ENCODE measurements around the gene LARGE1. TPM values are rescaled to one million over a fixed set of nuclear protein-coding genes. Genes with fewer than 3 reads are reported as not detected.

LARGE1 gene
- total and polyA plus RNA-seq, 2 experiments from 2014 or later, result 21.2 to 23.6 TPM

- H3K9me3 ChIP-seq (ENCODE audit: low read depth), result no peaks in the 10 kb centered on the region
- H3K4me1 ChIP-seq (ENCODE audit: insufficient read depth), result no peaks in the 10 kb centered on the region
- no peak overlapping the region for H2AFZ ChIP-seq
- no peaks in the 10 kb centered on the region for H3K27me3 ChIP-seq
- WGBS (ENCODE audit: low lambda C conversion rate, missing lambda C conversion rate), result 89% methylated on average over 7 of the region's 7 CpGs
- no peak overlapping the region for H3K27ac ChIP-seq
- H3K4me3 ChIP-seq, result no peak overlapping the region
- no peaks in the 10 kb centered on the region for H3K36me3 ChIP-seq (replicated peaks; ENCODE audit: insufficient read depth, low read depth)
- no peak overlapping the region for H3K4me2 ChIP-seq
- no peak for DNase-seq (ENCODE audit: low spot score)
- no peaks in the 10 kb centered on the region for H3K9me2 ChIP-seq (replicated peaks; ENCODE audit: insufficient read depth)
- no peaks in the 10 kb centered on the region for H3K79me2 ChIP-seq
- no peaks in the 10 kb centered on the region for H4K20me1 ChIP-seq (ENCODE audit: insufficient read depth, poor library complexity, severe bottlenecking)
- no peak for TF ChIP-seq EZH2phosphoT487 (IDR thresholded peaks at IDR 0.05; ENCODE audit: low read depth, severe bottlenecking, unreplicated experiment)
- TF ChIP-seq, protein P1, sequence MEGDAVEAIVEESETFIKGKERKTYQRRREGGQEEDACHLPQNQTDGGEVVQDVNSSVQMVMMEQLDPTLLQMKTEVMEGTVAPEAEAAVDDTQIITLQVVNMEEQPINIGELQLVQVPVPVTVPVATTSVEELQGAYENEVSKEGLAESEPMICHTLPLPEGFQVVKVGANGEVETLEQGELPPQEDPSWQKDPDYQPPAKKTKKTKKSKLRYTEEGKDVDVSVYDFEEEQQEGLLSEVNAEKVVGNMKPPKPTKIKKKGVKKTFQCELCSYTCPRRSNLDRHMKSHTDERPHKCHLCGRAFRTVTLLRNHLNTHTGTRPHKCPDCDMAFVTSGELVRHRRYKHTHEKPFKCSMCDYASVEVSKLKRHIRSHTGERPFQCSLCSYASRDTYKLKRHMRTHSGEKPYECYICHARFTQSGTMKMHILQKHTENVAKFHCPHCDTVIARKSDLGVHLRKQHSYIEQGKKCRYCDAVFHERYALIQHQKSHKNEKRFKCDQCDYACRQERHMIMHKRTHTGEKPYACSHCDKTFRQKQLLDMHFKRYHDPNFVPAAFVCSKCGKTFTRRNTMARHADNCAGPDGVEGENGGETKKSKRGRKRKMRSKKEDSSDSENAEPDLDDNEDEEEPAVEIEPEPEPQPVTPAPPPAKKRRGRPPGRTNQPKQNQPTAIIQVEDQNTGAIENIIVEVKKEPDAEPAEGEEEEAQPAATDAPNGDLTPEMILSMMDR (IDR thresholded peaks at IDR 0.05; ENCODE audit: poor library complexity), result no peak
- no peak for TF ChIP-seq EZH2 (IDR thresholded peaks at IDR 0.05; ENCODE audit: borderline replicate concordance)
These were observed 320.7 kb downstream of the LARGE1 start for GRCh38 chr22:33599596-33599995.

DNA sequence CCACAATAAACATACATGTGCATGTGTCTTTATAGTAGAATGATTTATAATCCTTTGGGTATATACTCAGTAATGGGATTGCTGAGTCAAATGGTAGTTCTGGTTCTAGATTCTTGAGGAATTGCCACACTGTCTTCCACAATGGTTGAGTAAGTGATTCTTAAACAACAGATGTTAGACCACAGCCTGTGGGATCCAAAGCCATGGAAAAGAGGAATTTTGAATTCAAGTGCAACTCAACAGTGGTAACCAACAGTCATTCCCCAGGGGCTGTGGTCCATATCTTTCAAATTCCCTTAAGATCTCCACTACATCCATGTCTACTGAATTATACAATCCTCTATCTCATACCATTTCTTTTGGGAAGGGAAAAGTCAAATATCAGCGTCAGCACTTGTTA lies 321.5 kb downstream of the LARGE1 start:
- TF ChIP-seq, protein P1 (IDR thresholded peaks at IDR 0.05; ENCODE audit: poor library complexity), result no peak
- TF ChIP-seq EZH2 (IDR thresholded peaks at IDR 0.05; ENCODE audit: borderline replicate concordance), result no peak
- no peak for TF ChIP-seq EZH2phosphoT487 (IDR thresholded peaks at IDR 0.05; ENCODE audit: low read depth, severe bottlenecking, unreplicated experiment)
- H3K36me3 ChIP-seq (replicated peaks; ENCODE audit: insufficient read depth, low read depth), result no peaks in the 10 kb centered on the region

DNA sequence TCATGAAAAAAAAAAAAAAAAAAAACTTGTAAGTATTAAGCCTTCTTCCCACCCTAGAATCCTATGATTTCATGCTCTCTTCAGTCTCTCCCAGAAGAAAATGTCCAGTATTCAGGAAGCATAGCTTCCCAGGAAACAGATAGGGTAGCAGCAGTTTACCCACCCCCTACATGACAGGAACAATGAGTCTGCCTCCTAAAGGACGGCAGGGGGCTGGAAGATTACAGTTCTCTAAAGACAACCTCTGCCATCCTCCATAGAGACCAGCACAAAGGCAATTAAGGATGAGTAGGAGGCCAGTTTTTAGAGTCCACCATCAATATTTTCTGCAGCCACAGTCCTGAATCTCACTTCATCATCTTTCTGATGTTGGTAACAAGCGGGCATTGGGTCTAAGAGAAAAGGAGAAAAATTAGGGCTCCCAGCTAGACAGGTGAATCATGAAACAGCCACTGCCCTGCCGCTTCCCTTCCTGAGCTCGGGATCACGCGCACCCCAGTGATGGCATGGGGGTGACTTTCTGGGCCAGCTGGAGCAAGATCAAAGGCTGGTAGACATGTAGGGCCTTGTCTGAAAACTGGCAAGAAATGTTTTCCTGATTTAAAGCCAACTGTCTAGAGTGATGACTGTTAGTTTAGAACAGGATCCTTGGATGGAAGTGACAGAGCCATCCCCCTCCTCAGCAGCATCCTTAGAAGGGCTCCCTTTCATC lies 322.8 kb downstream of the LARGE1 start:
- TF ChIP-seq, protein P1 (IDR thresholded peaks at IDR 0.05; ENCODE audit: poor library complexity), result no peak
- TF ChIP-seq EZH2 (IDR thresholded peaks at IDR 0.05; ENCODE audit: borderline replicate concordance) (no peak), EZH2phosphoT487 (IDR thresholded peaks at IDR 0.05; ENCODE audit: low read depth, severe bottlenecking, unreplicated experiment) (no peak)
- Histone ChIP-seq H3K9me2 (replicated peaks; ENCODE audit: insufficient read depth) (no peaks in the 10 kb centered on the region), H4K20me1 (ENCODE audit: insufficient read depth, poor library complexity, severe bottlenecking) (no peaks in the 10 kb centered on the region), H2AFZ (no peak overlapping the region), H3K4me3 (no peak overlapping the region), H3K27me3 (no peaks in the 10 kb centered on the region), H3K36me3 (replicated peaks; ENCODE audit: insufficient read depth, low read depth) (no peaks in the 10 kb centered on the region), H3K9me3 (ENCODE audit: low read depth) (no peaks in the 10 kb centered on the region), H3K4me1 (ENCODE audit: insufficient read depth) (no peaks in the 10 kb centered on the region), H3K79me2 (no peaks in the 10 kb centered on the region), H3K4me2 (no peak overlapping the region), H3K27ac (no peak overlapping the region)
- DNase-seq (ENCODE audit: low spot score), result no peak
- 96% methylated on average over 6 of the region's 6 CpGs for WGBS (ENCODE audit: low lambda C conversion rate, missing lambda C conversion rate)

More for the DNA sequence above, 321.5 kb downstream of the LARGE1 start:
- Histone ChIP-seq H3K4me2 (no peak overlapping the region), H3K4me3 (no peak overlapping the region), H3K27ac (no peak overlapping the region), H2AFZ (no peak overlapping the region), H3K9me3 (ENCODE audit: low read depth) (no peaks in the 10 kb centered on the region), H4K20me1 (ENCODE audit: insufficient read depth, poor library complexity, severe bottlenecking) (no peaks in the 10 kb centered on the region), H3K27me3 (no peaks in the 10 kb centered on the region), H3K4me1 (ENCODE audit: insufficient read depth) (no peaks in the 10 kb centered on the region), H3K9me2 (replicated peaks; ENCODE audit: insufficient read depth) (no peaks in the 10 kb centered on the region), H3K79me2 (no peaks in the 10 kb centered on the region)
- WGBS (ENCODE audit: low lambda C conversion rate, missing lambda C conversion rate), result 83% methylated on average over 1 of the region's 1 CpG
- DNase-seq (ENCODE audit: low spot score), result no peak

Measured in hepatocyte (in vitro differentiated cells).